ENCODE results near the gene PTPRE.

- TF ChIP-seq EZH2 (IDR thresholded peaks at IDR 0.05; ENCODE audit: borderline replicate concordance, low read depth, low read length, poor library complexity, severe bottlenecking) (no peak), CTCF (conservative IDR thresholded peaks at IDR 0.05; ENCODE audit: low read depth, low read length) (no peak)
Observed at GRCh38 chr10:127871631-127872010, 35.3 kb upstream of the PTPRE start.

Data from A673 (cell line).